ENCODE data around the gene CAVIN2.

The CAVIN2 gene

GRCh38 chr2:191804766-191805165 lies 42.1 kb downstream of the CAVIN2 start:
- H3K27ac ChIP-seq, result no peak overlapping the region
- no peaks in the 10 kb centered on the region for H3K27me3 ChIP-seq (replicated peaks)
- H3K4me3 ChIP-seq (ENCODE audit: low read depth, low read length), result no peak overlapping the region
- no peaks in the 10 kb centered on the region for H3K36me3 ChIP-seq (replicated peaks)
- no peak for DNase-seq
- TF ChIP-seq, protein P1, sequence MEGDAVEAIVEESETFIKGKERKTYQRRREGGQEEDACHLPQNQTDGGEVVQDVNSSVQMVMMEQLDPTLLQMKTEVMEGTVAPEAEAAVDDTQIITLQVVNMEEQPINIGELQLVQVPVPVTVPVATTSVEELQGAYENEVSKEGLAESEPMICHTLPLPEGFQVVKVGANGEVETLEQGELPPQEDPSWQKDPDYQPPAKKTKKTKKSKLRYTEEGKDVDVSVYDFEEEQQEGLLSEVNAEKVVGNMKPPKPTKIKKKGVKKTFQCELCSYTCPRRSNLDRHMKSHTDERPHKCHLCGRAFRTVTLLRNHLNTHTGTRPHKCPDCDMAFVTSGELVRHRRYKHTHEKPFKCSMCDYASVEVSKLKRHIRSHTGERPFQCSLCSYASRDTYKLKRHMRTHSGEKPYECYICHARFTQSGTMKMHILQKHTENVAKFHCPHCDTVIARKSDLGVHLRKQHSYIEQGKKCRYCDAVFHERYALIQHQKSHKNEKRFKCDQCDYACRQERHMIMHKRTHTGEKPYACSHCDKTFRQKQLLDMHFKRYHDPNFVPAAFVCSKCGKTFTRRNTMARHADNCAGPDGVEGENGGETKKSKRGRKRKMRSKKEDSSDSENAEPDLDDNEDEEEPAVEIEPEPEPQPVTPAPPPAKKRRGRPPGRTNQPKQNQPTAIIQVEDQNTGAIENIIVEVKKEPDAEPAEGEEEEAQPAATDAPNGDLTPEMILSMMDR (IDR thresholded peaks at IDR 0.05; ENCODE audit: low read depth, low read length, missing control alignments), result no peak
- in situ Hi-C loops (cut with HindIII; ENCODE audit: low pct_ligation_motif_present, low sequenced_read_pairs), result loop anchor here (25.0 kb wide), 1 partner anchor 358 kb away; no protein-coding TSS in a partner anchor

DNA sequence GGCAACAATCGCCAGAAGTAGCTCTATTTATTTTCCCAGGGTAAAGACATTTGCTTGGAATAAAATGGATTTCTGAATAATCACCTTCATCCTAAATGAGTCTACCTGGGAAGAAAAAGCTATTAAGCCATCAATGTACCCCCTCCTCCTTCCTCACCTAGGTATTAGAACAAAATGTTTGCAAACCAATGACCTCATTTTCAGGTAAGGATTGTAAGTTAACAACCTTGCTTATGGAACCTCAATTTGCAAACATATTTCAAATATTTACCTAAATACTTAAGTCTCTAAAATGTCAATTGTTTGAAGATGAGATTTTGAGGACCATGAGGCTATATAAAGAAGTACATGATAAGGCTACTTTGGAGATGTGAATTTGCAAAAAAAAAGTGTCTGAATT lies 43.9 kb downstream of the CAVIN2 start:
- TF ChIP-seq, protein P1 (IDR thresholded peaks at IDR 0.05; ENCODE audit: low read depth, low read length, missing control alignments), result no peak
- no peak for DNase-seq
- Histone ChIP-seq H3K4me3 (ENCODE audit: low read depth, low read length) (no peak overlapping the region), H3K27me3 (replicated peaks) (no peaks in the 10 kb centered on the region), H3K27ac (no peak overlapping the region), H3K36me3 (replicated peaks) (no peaks in the 10 kb centered on the region)
- in situ Hi-C loops (cut with HindIII; ENCODE audit: low pct_ligation_motif_present, low sequenced_read_pairs), result loop anchor here (25.0 kb wide), 1 partner anchor 359 kb away; no protein-coding TSS in a partner anchor

GRCh38 chr2:191802180-191802579 lies 44.7 kb downstream of the CAVIN2 start:
- TF ChIP-seq, protein P1 (IDR thresholded peaks at IDR 0.05; ENCODE audit: low read depth, low read length, missing control alignments), result no peak
- Histone ChIP-seq H3K27me3 (replicated peaks) (no peaks in the 10 kb centered on the region), H3K4me3 (ENCODE audit: low read depth, low read length) (no peak overlapping the region), H3K27ac (no peak overlapping the region), H3K36me3 (replicated peaks) (no peaks in the 10 kb centered on the region)
- in situ Hi-C loops (cut with HindIII; ENCODE audit: low pct_ligation_motif_present, low sequenced_read_pairs), result loop anchor here (25.0 kb wide), 1 partner anchor 360 kb away; no protein-coding TSS in a partner anchor
- DNase-seq, result no peak

DNA sequence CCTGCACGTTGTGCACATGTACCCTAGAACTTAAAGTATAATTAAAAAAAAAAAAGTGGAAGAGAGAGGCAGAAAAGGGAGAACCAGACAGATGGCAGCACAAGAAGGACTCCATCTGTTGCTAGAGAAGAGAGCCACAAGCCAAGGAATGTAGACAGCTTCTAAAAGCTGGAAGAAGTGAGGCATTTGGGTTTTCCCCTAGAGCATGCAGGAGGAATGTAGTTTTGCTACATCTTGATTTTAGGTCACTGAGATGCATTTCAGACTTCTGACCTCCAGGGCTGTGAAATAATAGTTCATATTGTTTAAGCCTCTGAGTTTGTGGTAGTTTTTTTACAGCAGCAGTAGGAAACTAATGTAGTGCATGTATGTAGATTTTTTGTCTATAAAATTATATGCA lies 46.0 kb downstream of the CAVIN2 start:
- in situ Hi-C loops (cut with HindIII; ENCODE audit: low pct_ligation_motif_present, low sequenced_read_pairs), result loop anchor here (25.0 kb wide), 1 partner anchor 361 kb away; no protein-coding TSS in a partner anchor
- TF ChIP-seq, protein P1 (IDR thresholded peaks at IDR 0.05; ENCODE audit: low read depth, low read length, missing control alignments), result no peak
- no peak for DNase-seq

GRCh38 chr2:191799526-191799925 lies 47.4 kb downstream of the CAVIN2 start:
- in situ Hi-C loops (cut with HindIII; ENCODE audit: low pct_ligation_motif_present, low sequenced_read_pairs), result no loop called here
- Histone ChIP-seq H3K27me3 (replicated peaks) (no peaks in the 10 kb centered on the region), H3K36me3 (replicated peaks) (no peaks in the 10 kb centered on the region), H3K4me3 (ENCODE audit: low read depth, low read length) (no peak overlapping the region), H3K27ac (no peak overlapping the region)
- TF ChIP-seq, protein P1 (IDR thresholded peaks at IDR 0.05; ENCODE audit: low read depth, low read length, missing control alignments), result no peak
- no peak for DNase-seq

More for the DNA sequence above, 46.0 kb downstream of the CAVIN2 start:
- Histone ChIP-seq H3K27me3 (replicated peaks) (no peaks in the 10 kb centered on the region), H3K4me3 (ENCODE audit: low read depth, low read length) (no peak overlapping the region), H3K36me3 (replicated peaks) (no peaks in the 10 kb centered on the region), H3K27ac (no peak overlapping the region)

Measured in brain microvascular endothelial cell (primary cell).